Measurements from ENCODE around the gene RGS9.
"Not testable (repeated sequence)": the region's sequence is repeated elsewhere in the genome, so short reads cannot be mapped to it uniquely, and the experiment has no call there.

The RGS9 gene

DNA sequence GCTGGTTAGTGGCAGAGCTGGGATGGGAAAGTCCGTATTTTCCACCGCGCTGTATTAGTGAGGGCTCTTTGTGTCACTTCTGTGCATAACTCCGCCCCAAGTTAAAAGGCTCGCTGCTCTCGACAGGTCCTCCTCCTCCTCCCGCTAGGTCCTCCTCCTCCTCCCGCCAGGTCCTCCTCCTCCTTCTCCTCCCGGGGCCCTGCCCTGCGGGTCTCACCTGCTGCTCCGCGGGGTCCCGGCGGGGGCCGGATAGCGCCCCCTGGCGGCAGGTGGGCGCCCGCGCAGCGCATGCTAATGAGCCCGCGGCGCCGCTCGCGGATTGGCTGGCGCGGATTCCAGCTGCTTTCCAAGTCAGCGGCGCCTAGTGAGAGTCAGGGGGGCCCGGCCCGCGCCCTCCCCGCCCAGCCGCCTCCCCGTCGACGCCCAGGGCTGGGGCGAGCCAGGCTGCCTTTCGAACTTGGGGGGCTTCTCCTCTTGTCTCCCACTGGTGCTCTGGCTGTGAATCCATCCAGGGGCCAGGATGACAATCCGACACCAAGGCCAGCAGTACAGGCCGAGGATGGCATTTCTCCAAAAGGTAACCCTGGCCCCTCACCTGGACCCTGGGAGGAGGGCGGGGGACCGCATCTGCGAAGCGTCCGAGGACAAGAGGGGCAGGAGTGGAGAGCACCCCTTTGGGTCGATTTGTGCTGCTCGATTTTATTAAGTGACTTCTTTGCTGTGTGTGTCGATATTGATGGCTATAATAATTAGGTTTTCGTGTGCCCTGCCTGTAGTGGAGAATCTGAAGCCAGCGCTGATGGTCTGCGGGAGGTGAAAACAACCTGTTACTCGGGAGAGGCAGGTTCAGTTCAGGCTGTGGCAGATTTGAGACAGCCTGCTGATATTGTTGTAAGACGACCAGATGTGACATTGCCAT is at the start of gene RGS9:
TSS of gene RGS9 (plus strand) at position 350 of the 919 bp plus-strand sequence. CDS start at position 521, 171 bp downstream.
- peaks cover 9% of the 10 kb centered on the region for H3K4me1 ChIP-seq (ENCODE audit: control insufficient read depth, insufficient read depth, low read length)

GRCh38 chr17:65088621-65089360 is 48.4 kb upstream of the RGS9 start:
- Histone ChIP-seq H3K9ac (ENCODE audit: low read depth, low read length) (no peak overlapping the region), H3K4me1 (ENCODE audit: control insufficient read depth, insufficient read depth, low read length) (no peaks in the 10 kb centered on the region), H3K36me3 (ENCODE audit: control insufficient read depth, insufficient read depth, low read length) (no peaks in the 10 kb centered on the region), H3K4me3 (ENCODE audit: low read depth, low read length) (no peak overlapping the region), H3K9me3 (ENCODE audit: control insufficient read depth, insufficient read depth, low read length) (no peaks in the 10 kb centered on the region), H3K27me3 (ENCODE audit: control insufficient read depth, insufficient read depth, low read length) (no peaks in the 10 kb centered on the region)

More for the DNA sequence above, at the start of gene RGS9:
- Histone ChIP-seq H3K36me3 (ENCODE audit: control insufficient read depth, insufficient read depth, low read length) (no peaks in the 10 kb centered on the region), H3K9ac (ENCODE audit: low read depth, low read length) (no peak within 1 kb of the TSS), H3K27me3 (ENCODE audit: control insufficient read depth, insufficient read depth, low read length) (peaks cover 19% of the 10 kb centered on the region), H3K9me3 (ENCODE audit: control insufficient read depth, insufficient read depth, low read length) (no peaks in the 10 kb centered on the region), H3K4me3 (ENCODE audit: low read depth, low read length) (peak within 1 kb of the TSS; percentile 61)

DNA sequence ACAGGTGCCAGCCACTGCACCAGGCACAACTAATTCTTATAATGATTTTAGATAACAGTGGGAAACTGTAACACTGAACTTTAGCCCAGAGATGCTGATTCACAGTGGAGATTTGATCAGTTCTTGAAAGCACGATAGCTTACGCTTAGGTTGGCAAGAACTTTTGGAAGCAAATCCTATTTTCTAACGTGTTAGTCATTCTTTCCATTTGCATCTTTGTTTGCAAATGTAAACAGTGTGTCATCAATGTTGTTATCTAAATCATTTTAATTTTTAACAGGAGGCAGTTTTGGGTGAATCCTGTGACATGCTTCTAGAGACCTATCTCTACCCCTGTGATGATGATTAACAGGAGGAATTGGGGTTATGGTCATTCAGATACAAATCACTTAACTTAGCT is 44.9 kb upstream of the RGS9 start:
- H3K4me1 ChIP-seq (ENCODE audit: control insufficient read depth, insufficient read depth, low read length): no peaks in the 10 kb centered on the region
- no peak overlapping the region for H3K9ac ChIP-seq (ENCODE audit: low read depth, low read length)
- no peaks in the 10 kb centered on the region for H3K36me3 ChIP-seq (ENCODE audit: control insufficient read depth, insufficient read depth, low read length)
- H3K4me3 ChIP-seq (ENCODE audit: low read depth, low read length): no peak overlapping the region
- no peaks in the 10 kb centered on the region for H3K9me3 ChIP-seq (ENCODE audit: control insufficient read depth, insufficient read depth, low read length)
- H3K27me3 ChIP-seq (ENCODE audit: control insufficient read depth, insufficient read depth, low read length): no peaks in the 10 kb centered on the region

- not testable (repeated sequence) for H3K4me1 ChIP-seq (ENCODE audit: control insufficient read depth, insufficient read depth, low read length); H3K9me3 ChIP-seq (ENCODE audit: control insufficient read depth, insufficient read depth, low read length); H3K4me3 ChIP-seq (ENCODE audit: low read depth, low read length); H3K36me3 ChIP-seq (ENCODE audit: control insufficient read depth, insufficient read depth, low read length); H3K27me3 ChIP-seq (ENCODE audit: control insufficient read depth, insufficient read depth, low read length); H3K9ac ChIP-seq (ENCODE audit: low read depth, low read length)
Measured at GRCh38 chr17:65092721-65093356, 44.3 kb upstream of the RGS9 start.

- no peaks in the 10 kb centered on the region for H3K4me1 ChIP-seq (ENCODE audit: control insufficient read depth, insufficient read depth, low read length)
- H3K9me3 ChIP-seq (ENCODE audit: control insufficient read depth, insufficient read depth, low read length): no peaks in the 10 kb centered on the region
- no peaks in the 10 kb centered on the region for H3K36me3 ChIP-seq (ENCODE audit: control insufficient read depth, insufficient read depth, low read length)
- no peak overlapping the region for H3K4me3 ChIP-seq (ENCODE audit: low read depth, low read length)
- H3K27me3 ChIP-seq (ENCODE audit: control insufficient read depth, insufficient read depth, low read length): no peaks in the 10 kb centered on the region
- H3K9ac ChIP-seq (ENCODE audit: low read depth, low read length): no peak overlapping the region
Measured at GRCh38 chr17:65093930-65094329, 43.2 kb upstream of the RGS9 start.

- Histone ChIP-seq H3K36me3 (ENCODE audit: control insufficient read depth, insufficient read depth, low read length) (no peaks in the 10 kb centered on the region), H3K27me3 (ENCODE audit: control insufficient read depth, insufficient read depth, low read length) (no peaks in the 10 kb centered on the region), H3K9me3 (ENCODE audit: control insufficient read depth, insufficient read depth, low read length) (no peaks in the 10 kb centered on the region), H3K9ac (ENCODE audit: low read depth, low read length) (no peak overlapping the region), H3K4me3 (ENCODE audit: low read depth, low read length) (no peak overlapping the region), H3K4me1 (ENCODE audit: control insufficient read depth, insufficient read depth, low read length) (peaks cover 5% of the 10 kb centered on the region)
Measured at GRCh38 chr17:65095465-65095864, 41.7 kb upstream of the RGS9 start.

GRCh38 chr17:65096382-65096781 is 40.8 kb upstream of the RGS9 start:
- H3K4me3 ChIP-seq (ENCODE audit: low read depth, low read length); H3K4me1 ChIP-seq (ENCODE audit: control insufficient read depth, insufficient read depth, low read length); H3K9me3 ChIP-seq (ENCODE audit: control insufficient read depth, insufficient read depth, low read length); H3K36me3 ChIP-seq (ENCODE audit: control insufficient read depth, insufficient read depth, low read length); H3K27me3 ChIP-seq (ENCODE audit: control insufficient read depth, insufficient read depth, low read length); H3K9ac ChIP-seq (ENCODE audit: low read depth, low read length): not testable (repeated sequence)

- H3K4me3 ChIP-seq (ENCODE audit: low read depth, low read length): no peak overlapping the region
- H3K36me3 ChIP-seq (ENCODE audit: control insufficient read depth, insufficient read depth, low read length): no peaks in the 10 kb centered on the region
- no peaks in the 10 kb centered on the region for H3K9me3 ChIP-seq (ENCODE audit: control insufficient read depth, insufficient read depth, low read length)
- H3K9ac ChIP-seq (ENCODE audit: low read depth, low read length): no peak overlapping the region
- peaks cover 5% of the 10 kb centered on the region for H3K4me1 ChIP-seq (ENCODE audit: control insufficient read depth, insufficient read depth, low read length)
- peaks cover 2% of the 10 kb centered on the region for H3K27me3 ChIP-seq (ENCODE audit: control insufficient read depth, insufficient read depth, low read length)
Measured at GRCh38 chr17:65097110-65097509, 40.1 kb upstream of the RGS9 start.

DNA sequence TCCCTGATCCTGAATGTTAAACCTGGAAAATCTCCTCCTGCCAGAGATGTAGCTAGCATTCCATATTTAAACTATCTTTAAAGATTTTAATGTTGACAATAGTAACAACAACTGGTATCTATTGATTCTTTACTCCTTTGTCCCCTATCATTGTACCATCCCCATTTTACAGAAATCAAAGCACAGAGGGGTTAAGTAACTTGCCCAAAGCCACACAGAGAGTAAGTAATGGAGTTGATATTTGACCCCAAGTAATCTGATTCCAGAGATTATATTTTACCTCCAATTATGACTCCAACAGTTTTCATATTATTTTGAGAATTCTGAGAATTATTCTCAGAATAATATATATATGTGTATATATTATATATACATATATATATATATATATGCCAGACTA is 37.7 kb upstream of the RGS9 start:
- peaks cover 2% of the 10 kb centered on the region for H3K27me3 ChIP-seq (ENCODE audit: control insufficient read depth, insufficient read depth, low read length)
- H3K9me3 ChIP-seq (ENCODE audit: control insufficient read depth, insufficient read depth, low read length): no peaks in the 10 kb centered on the region
- H3K36me3 ChIP-seq (ENCODE audit: control insufficient read depth, insufficient read depth, low read length): no peaks in the 10 kb centered on the region
- H3K9ac ChIP-seq (ENCODE audit: low read depth, low read length): no peak overlapping the region
- no peak overlapping the region for H3K4me3 ChIP-seq (ENCODE audit: low read depth, low read length)
- H3K4me1 ChIP-seq (ENCODE audit: control insufficient read depth, insufficient read depth, low read length): peaks cover 5% of the 10 kb centered on the region

GRCh38 chr17:65099941-65100315 is 37.2 kb upstream of the RGS9 start:
- Histone ChIP-seq H3K27me3 (ENCODE audit: control insufficient read depth, insufficient read depth, low read length) (peaks cover 2% of the 10 kb centered on the region), H3K4me3 (ENCODE audit: low read depth, low read length) (peak overlapping the region; percentile 31), H3K4me1 (ENCODE audit: control insufficient read depth, insufficient read depth, low read length) (peaks cover 5% of the 10 kb centered on the region), H3K36me3 (ENCODE audit: control insufficient read depth, insufficient read depth, low read length) (no peaks in the 10 kb centered on the region), H3K9me3 (ENCODE audit: control insufficient read depth, insufficient read depth, low read length) (no peaks in the 10 kb centered on the region), H3K9ac (ENCODE audit: low read depth, low read length) (no peak overlapping the region)

DNA sequence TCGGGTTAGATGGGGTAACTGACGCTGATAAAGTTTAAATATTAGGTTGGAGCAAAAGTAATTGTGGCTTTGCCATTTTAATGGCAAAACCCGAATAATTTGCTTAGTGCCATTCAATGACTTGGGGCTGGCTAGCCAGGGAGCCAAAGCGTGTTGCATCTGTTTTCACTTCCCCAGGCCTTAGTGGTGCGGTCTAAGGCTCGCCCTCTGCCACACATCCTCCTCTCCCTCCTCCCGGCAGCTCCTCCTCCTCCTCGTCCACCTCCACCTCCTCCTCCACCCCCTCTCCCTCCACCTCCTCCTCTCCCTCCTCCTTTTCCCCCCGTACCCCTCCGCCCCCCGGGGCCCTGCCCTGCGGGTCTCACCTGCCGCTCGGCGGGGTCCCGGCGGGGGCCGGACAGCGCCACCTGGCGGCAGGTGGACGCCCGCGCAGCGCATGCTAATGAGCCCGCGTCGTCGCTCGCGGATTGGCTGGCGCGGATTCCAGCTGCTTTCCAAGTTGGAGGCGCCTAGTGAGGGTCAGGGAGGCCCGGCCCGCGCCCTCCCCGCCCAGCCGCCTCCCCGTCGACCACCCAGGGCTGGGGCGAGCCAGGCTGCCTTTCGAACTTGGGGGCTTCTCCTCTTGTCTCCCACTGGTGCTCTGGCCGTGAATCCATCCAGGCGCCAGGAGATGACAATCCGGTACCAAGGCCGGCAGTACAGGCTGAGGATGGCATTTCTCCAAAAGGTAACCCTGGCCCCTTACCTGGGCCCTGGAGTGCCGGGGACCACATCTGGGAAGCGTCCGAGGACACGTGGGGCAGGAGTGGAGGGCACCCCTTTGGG is 36.6 kb upstream of the RGS9 start:
- Histone ChIP-seq H3K9ac (ENCODE audit: low read depth, low read length) (peak overlapping the region; percentile 38), H3K36me3 (ENCODE audit: control insufficient read depth, insufficient read depth, low read length) (no peaks in the 10 kb centered on the region), H3K4me3 (ENCODE audit: low read depth, low read length) (peak overlapping the region; percentile 81), H3K27me3 (ENCODE audit: control insufficient read depth, insufficient read depth, low read length) (peaks cover 2% of the 10 kb centered on the region), H3K9me3 (ENCODE audit: control insufficient read depth, insufficient read depth, low read length) (no peaks in the 10 kb centered on the region), H3K4me1 (ENCODE audit: control insufficient read depth, insufficient read depth, low read length) (peaks cover 5% of the 10 kb centered on the region)

Data from iPS-15b (cell line).